ENCODE results near the gene STARD5.

- no peak for TF ChIP-seq CTCF (IDR thresholded peaks at IDR 0.05)
- no peak for TF ChIP-seq POLR2A (IDR thresholded peaks at IDR 0.05)
Measured at GRCh38 chr15:81337241-81337640, 13.3 kb upstream of the STARD5 start.
